Suppressor macrophage treated with lipopolysaccharide for 4 hours (primary cell): Measurements from ENCODE around the gene ACAD10.
A peak's percentile ranks its signal among the peaks of the same experiment; 100 is the strongest.
"Not testable (repeated sequence)": the region's sequence is repeated elsewhere in the genome, so short reads cannot be mapped to it uniquely, and the experiment has no call there.

Experiments used
- DNase-seq: peaks from one replicate; pipeline ENCODE4 v3.0.0-alpha.2; 2020

The ACAD10 gene

DNA sequence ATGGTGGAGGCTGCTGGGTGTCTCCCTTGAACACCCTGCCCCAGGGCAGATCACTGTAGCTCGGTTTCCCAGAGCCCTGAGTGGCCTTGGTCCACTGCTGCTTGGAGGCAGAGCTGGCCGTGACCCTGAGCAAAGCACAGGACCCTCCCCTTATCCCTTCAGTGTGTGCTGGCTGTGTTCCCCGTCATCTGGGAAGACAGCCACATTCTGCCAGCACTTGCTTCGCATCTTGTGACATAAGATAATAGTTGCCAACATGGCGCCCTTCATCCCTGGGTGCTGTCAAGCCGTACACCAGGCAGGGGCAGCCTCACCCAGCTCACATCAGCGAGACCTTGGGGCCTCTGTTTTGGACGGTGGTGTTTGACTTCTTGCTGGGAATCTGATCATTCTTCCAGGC is 68.8 kb downstream of the ACAD10 start:
- DNase-seq = no peak

DNA sequence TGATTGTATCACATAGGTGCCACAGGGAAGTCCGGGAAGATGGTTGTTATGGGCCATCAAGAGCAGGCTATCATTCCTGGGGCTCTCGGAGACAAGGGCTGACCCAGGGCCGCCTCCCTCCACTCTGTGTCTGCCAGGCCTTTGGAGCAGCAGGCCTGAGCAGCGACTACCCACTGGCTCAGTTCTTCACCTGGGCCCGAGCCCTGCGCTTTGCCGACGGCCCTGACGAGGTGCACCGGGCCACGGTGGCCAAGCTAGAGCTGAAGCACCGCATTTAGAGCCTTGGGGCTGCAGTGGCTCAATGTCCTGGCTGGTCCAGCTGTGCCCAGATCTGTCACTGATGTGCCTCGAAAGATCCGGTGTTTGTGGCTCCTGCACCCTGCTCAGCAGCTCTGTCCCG is 70.3 kb downstream of the ACAD10 start:
- DNase-seq = no peak

DNA sequence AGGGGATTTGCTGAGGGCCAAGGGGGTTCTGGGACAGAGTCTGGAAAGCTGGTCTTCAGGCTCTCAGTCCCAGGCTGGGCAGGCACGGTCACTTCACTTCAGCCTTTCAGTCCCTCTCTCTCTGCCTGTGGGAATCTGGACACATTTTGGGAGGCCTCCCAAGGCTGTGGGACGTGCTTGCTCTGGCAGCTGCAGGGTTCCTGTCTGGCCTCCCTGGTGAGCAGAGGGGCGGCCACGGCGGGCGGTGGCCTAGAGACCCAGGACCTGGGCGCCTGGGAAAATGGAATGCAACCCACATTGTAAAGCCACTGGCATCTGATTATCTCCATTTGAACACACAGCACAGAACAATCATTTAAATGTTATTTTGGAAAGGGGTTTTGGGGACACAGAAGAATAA is 70.8 kb downstream of the ACAD10 start:
- DNase-seq = no peak

DNA sequence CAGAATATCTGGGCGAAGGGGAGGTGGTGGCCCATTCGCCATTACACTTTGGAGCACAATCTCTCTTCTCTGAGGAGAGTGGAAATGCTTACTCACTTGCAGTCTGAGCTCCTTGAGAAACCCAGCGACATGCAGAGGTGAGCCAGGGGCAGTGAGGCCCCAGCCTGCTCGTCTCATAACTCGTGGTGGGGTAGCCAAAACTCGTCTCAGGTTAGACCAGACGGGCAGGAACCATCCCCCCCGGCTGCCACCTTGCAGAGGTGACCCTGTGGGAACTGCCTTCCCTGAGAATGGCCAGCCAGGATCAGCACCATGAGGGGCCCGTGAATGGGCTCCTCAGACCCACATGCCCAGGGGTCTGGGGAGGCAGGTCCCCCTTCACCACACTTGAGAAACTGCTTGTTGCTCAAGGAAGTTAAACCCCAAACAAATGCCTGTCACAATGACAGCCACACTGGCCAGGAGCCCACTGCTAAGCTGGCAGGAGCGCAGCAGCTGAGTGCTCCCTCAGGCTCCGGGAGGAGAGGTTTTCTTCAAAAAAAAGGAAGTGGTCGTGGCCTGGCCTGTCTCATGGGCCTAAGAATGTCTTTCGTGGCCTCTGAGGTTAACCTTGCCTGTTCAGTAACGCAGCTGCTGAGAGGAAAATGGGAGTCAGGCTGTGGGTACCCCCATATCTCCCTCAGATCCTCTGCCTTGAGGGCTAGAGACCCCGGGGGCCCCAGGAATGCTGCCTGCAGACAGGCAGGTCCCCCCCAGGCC is 71.7 kb downstream of the ACAD10 start:
- DNase-seq = peak; percentile 61

DNA sequence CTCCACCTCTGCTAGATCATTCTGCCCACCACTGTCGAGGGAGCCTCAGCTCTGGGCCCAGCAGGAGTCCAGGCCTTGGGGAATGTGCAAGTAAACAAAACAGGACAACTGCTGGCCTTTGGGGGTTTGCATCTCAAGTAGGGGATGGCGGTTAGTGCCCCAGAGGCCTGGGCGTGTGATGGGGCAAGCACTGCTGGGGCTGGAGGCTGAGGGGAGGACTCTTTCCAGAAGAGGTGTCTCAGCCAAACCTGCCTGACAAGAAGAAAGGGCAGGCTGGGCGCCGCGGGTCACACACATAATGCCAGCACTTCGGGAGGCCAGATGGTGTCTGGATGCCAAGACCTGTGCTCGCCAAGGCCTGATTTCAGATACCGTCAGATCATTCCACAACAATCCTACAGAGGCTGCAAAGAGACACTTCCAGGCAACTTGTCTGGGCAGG is 72.3 kb downstream of the ACAD10 start:
- DNase-seq = no peak

DNA sequence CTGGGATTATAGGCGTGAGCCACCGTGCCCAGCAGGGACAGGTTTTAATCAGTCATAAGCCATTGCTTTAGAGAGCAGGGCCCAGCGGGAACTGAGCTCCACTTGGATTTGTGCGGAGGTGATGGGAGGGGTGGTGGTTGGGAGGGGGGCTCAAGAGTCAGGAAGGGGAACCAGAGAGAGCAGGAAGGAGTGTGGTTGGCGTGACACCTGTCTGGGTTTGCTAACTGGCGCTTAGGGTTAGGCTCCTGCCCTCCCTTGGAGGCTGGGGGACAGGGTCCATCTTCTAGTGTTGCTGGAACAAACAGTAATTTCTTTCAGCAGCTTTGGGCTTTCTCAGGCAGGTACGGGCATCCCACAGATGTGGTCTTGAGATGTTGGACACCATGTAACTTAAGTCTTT is 73.4 kb downstream of the ACAD10 start:
- no peak for DNase-seq

DNA sequence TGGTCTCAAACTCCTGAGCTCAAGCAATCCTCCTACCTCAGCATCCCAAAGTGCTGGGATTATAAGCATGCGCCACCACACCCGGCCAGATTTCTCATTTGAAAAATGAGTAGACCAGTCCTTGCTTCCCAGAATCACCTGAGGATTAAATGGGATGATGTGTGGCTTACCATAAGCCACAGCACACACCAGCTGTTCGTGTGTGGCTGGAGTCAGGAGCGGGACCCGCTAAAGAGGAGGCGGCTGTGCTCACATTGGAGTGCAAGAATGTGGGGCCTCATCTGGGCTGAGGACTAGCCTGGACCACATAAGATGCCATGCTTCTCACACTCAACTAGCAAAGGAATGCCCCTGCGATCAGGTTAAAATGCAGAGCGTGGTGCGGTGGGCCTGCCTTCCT is 74.1 kb downstream of the ACAD10 start:
- no peak for DNase-seq

DNA sequence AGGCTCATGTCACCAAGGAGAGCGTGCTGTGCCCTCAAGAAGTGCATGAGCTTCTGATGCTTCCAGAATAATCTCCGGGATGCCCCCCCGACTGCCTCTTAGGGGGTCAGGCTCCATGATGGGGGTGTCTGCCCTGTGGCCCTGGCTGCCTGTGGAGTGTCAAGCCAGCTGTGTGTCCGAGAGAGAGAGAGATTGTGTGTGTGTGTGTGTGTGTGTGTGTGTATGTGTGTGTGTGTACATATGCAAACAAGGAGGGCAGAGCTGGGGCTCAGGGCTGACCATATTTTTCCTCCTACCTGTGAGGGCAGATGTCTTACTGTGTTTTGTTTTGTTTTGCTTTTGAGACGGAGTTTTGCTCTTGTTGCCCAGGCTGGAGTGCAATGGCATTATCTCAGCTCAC is 75.2 kb downstream of the ACAD10 start:
- DNase-seq = no peak

DNA sequence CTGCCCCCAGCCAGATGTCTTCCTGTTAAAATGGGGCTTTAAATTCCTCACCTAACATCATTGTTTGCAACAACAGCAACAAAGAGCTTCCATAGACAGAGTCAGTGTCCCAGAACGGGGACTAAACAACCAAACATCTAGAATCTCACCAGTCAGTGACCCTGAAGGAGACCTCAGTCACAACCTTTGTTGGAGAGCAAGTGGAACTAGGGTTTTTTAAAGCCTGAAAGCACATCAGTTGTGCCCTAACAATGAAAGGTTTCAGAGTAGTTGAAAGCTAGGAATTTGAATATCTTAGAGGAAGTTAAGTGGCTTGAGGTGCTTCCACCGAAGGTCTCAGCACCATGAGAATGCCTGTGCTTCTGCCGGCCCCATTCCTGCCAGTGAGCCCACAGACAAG is 75.9 kb downstream of the ACAD10 start:
- no peak for DNase-seq

DNA sequence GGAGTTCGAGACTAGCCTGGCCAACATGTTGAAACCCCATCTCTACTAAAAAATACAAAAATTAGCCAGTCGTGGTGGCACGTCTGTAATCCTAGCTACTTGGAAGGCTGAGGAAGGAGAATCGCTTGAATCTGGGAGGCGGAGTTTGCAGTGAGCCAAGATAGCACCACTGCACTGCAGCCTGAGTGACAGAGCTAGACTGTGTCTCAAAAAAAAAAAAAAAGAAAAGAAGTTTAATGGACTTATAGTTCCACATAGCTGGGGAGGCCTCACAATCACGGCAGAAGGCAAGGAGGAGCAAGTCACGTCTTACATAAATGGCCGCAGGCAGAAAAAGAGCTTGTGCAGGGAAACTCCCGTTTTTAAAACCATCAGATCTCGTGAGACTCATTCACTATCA is 77.7 kb downstream of the ACAD10 start:
- DNase-seq = not testable (repeated sequence)

DNA sequence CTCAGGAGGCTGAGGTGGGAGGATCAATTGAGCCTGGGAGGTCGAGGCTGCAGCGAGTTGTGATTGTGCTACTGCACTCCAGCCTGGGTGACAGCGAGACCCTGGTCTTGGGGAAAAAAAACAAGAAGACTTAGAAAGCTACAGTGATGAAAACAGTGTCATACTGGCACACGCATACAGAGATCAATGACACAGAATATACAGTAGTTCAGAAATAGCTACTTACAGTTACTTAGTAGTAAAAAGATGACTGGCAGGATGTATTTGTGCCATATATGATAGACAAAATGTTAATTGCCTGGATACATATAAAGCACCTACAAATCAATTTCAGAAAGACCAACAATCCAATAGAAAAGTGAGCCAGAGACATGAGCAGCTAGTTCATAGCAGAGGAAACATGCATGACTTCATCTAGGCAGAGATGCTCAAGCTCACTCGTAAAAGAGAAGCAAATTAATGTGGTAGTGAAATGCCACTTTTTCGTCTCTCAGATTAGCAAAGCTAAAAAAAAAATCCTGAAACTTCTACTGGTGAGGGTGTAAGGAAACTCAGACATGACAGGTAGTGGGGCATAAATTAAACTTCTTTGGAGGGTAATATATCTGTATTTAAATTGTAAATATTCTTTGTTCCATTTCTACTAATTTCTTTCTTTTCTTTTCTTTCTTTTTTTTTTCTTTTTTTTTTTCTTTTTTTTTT is 78.4 kb downstream of the ACAD10 start:
- no peak for DNase-seq

DNA sequence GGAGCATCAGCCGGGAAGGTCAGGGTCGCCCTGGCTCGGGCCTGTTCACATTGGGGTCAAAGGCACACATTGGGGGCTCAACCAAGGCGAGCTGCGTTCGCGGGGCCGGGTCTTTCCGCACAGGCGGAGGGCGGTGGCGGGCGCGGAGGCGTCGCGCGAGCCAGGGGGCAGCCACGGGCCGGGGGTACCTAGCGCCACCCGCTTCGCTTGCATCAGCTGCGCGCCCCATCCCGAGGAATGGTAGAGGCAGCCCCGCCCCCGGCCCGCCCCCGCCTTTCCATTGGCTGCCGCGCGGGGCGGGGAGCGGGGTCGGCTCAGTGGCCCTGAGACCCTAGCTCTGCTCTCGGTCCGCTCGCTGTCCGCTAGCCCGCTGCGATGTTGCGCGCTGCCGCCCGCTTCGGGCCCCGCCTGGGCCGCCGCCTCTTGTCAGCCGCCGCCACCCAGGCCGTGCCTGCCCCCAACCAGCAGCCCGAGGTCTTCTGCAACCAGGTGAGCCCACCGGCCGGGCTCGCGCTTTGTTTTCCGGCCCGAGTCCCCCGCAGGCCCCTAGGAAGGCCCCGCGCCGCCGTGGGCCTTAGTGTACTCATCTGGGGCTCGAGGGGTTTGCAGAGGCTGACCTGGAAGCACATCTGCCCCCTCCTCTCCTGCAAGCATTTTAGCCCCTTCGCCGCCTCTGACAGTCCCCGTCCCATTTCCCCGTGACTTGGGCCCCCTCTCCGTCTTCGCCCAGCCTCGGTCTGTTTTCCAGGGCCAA is 80.9 kb downstream of the ACAD10 start, which contains the start of gene ALDH2:
Gene ALDH2, plus strand, starts transcription at position 326 of the 754 bp plus-strand sequence. Its CDS starts 50 bp downstream, at position 376.
- peak; percentile 57 for DNase-seq

DNA sequence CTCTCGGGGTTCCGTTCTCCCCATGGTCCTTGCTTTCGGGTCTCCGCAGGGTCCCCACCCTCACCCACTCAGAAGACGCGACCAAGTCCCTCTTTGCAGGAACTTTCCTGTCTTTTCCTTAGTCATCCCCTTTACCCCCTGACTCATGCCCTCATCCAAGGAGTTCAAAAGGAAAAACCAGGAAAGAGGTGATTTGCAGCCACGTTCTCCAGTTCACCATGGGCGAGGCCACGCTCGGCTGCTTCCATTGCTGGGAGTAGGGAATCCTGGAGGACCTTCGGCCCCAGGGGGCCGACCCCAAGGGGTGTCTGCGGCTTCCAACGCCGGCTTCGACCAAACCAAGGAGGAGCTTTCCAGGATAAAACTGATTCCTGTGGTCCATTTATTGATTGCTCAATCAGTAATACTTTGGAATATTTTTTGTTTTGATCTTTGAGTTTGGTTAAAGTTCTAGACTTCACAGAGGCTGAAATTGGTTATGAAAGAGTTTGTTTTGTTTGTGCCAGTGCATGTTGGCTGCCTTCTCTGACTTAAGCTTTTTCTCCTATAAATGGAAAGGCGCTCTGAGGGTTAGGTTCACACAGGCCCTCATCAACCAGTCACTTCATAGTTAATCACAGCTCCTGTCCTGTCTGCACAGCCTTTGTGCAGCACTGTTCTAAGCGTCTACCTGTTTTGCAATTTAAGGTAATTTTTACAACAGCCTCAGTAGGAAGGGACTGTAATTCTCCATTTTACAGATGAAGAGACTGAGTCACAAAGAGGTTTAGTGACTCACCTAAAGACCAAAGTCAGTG is 81.7 kb downstream of the ACAD10 start:
- DNase-seq = no peak

DNA sequence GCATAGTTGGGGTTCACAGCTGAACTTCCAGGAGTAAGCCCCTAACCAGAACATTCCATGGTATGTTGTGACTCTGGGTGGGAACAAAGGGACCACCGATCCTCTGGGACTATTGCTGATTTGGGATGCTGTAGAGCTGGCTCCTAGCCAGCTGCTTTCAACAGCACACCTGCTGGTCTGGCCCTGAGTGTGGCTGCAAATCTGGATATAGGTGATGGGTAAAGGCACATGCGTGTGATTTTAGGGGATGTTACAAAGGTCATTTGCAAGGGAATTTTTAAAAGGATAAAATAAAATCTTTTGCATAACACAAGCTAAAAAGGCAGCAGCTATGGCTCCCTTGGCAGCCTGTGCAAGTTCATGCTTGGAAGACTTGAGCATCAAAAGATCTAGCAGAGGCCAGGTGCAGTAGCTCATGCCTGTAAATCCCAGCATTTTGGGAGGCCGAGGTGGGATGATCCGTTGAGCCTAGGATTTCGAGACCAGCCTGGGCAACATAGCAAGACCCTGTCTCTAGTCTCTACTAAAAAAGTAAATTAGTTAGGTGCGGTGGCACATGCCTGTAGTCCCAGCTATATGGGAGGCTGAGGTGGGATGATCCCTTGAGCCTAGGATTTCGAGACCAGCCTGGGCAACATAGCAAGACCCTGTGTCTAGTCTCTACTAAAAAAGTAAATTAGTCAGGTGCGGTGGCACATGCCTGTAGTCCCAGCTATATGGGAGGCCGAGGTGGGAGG is 82.5 kb downstream of the ACAD10 start:
- no peak for DNase-seq

DNA sequence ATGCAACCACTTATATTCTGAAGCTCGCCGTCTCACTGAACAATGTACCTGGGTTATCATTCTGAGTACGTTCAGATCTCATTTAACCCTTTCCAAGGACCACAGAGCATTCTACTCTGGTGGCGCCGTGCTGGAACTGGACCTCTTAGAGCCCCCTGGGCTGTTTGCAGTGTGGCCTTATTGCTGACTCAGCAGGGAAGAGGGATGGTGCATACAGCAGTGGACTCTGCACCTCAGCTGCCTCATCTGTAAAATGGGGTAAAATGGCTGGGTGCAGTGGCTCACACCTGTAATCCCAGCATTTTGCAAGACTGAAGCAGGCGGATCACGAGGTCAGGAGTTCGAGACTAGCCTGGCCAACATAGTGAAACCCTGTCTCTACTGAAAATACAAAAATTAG is 83.7 kb downstream of the ACAD10 start:
- DNase-seq = no peak

DNA sequence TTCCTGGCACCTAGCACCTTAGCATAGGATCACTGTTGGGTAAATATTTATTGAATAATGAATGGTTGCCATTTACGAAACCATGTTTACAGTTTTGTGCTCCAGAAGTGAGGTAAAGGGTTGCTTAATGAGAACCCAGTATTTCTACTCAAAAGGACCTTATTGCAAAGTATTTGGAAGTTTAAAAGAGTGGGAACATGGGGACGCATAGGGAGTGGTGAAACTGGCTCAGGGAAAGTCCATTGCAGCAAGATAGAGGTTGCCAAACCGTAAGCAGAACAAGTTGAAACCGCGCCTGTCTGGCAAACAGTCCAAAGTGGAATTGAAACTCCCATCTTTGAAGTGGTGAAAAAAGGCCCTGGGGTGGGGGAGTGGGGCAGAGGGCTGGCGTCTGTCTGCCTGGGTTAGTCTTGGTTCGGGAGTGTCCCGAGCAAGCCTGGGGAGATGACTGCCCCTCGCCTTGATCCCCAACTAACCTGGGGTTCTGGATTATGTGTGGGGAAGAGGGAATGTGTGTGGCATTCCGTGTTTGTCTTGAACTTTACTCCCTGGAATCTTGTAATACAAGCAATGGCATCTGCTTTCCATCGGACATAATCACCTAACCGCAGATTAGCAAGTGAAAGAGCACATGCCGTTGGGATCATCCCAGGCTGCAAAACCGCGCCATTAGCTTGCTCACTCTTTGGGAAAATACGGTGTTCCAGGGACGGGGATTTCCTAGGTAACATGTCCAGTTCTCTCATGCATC is 88.1 kb downstream of the ACAD10 start:
- DNase-seq = peak; percentile 95

DNA sequence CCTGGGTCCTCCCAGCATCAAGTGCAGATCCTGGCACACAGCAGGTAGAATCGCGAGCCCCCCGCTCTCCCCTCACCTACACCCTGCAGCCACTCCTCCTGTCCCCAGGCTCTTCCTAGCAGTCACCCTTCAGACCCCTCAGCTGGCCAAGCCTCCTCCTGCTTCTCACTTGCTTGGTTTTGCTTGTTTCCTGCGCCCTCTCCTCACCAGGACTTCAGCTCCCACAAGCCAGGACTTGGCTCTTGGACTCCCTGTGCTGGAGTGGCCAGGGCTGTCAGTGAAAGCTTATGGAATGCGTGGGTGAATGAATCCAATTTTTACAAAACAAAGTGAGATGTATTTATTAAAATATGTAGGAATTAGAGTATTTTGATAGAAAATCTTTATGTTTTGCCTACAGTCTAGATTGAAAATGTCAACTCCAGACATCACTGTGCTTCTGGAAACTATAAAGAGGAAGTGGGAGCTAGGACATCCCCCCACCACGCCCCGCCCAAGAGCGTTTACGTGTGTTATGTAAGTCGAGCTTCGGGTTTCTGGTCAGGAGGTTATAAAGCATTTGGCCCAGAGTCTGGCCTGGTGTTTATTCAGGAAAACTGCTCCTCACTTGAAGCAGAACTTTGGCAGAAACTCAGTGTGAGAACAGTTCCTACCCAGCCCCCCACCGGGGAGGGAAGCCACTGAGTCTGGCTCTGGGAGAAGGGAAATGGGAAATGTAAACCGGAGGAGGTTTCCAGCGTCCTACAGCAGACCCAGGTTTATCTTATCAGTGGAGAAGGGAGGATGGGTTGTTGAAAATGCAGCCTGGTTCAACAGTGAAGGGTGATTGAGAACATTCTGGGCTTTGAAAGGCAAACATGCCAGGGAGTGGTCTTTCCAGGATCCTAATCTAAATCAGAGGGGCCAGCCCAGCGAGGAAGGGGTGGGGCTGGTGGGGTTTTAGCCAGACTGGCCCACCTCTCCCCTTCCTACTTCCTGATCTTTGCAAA is 89.6 kb downstream of the ACAD10 start:
- DNase-seq = peak; percentile 97

DNA sequence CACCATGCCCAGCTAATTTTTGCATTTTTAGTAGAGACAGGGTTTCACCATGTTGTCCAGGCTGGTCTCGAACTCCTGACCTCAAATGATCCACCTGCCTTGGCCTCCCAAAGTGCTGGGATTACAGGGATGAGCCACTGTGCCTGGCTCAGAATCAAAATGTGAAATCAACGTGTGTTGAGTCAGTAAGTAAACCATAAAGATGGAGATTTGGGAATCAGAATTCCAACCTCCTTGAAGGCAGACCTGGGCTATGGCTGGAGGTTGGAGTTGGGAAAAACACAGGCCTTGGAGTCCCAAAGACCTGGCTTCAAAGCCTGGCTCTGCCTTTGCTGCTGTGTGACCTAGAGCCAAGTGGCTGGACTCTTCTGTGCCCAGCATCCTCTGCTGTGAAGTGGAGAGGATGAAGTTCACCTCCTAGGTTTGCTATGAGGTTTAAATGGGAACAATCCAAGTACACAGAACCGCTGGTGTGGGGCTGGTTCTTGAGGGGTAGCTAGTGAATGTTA is 91.0 kb downstream of the ACAD10 start:
- no peak for DNase-seq

DNA sequence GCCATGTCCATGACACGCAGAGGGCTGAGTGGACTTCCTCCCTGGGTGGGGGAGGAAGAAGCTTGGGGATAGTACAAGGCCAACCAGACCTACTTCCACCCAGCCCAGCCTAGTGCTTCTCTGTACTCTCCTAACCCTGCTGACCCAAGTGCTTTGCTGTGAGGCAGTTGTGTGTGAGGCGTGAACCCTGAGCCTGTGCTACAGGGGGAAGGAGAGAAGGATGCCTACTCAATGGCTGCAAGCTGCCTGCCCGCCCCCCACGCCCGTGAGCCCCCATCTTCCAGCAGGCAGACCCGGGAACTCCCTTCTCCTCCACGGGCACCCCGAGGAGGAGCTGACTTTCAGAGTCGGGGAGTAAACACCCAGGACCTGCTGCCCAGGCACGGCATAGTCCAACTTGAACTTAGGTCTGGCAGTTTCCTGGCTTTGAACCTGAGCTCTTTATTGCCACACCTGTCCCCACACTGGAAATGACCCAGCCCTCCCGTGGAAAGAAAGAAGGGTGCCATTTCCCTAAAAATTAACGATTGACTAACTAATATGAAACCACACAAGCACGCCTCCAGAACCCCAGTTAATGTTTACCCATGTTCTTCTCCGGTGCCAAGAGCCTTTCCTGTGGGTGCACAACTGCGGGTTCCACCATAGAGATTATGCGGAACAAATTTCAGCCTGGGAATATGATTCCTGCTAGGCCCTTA is 91.6 kb downstream of the ACAD10 start:
- peak; percentile 69 for DNase-seq
